HG03457 (cell line): ENCODE data around the gene DAB1.
"Not testable (repeated sequence)": the region's sequence is repeated elsewhere in the genome, so short reads cannot be mapped to it uniquely, and the experiment has no call there.

ENCODE experiments used
- ATAC-seq: cut with Tn5 transposase; IDR thresholded peaks from one replicate; pipeline ENCODE4 v1.9.1; 2021; ENCODE audit warnings: moderate number of reproducible peaks; ENCODE audit not compliant: unreplicated experiment

Gene DAB1

DNA sequence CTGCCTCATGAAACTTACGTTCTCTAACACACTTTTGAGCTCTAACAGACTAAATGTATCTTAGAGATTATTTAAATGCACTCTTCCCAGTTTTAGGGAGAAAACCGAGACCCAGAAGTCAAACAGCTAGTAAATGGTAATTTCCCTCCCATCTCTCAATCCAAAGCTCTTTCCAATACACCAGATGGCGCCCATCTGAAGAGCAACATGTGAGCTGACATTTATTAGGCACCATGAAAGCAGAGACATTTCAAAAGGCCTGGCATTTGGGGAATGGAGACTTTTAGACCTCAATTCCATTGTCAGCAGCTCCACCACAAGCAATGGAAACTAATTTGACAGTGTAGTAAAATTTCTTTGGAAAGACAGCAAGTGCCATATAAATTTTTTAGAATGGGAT is 191.4 kb downstream of the DAB1 start:
- ATAC-seq: no peak

DNA sequence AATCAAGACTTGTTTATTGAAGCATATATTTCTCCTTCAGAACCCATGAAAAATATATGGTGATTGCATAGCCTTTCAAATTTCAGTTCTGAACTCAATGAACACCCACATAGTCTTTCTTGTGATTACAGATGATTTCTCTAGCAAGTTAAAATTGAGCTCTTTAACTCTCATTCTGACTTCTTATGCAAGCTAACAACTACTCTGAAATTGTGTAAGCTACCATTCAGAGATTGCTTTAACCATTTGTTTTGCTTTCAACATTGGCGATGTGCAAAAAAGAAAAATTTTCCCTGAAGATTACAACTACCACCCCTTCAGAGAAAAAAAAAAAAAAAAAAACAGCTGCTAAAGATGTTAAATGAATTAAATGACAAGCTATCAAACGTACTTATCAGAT is 193.9 kb downstream of the DAB1 start:
- no peak for ATAC-seq

DNA sequence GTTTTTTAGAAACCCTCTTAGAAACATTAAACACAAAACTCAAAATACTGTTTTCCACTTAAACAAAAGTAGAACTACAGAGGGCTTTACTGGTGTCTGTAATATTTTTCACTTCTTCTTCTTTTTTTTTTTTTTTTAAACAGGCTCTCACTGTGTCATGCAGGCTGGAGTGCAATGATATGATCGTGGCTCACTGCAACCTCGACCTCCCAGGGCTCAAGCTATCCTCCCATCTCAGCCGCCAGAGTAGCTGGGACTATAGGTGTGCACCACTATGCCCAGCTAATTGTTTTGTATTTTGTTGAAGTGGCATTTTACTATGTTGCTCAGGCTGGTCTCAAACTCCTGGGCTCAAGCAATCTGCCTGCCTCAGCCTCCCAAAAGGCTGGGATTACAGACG is 194.8 kb downstream of the DAB1 start:
- ATAC-seq: no peak

DNA sequence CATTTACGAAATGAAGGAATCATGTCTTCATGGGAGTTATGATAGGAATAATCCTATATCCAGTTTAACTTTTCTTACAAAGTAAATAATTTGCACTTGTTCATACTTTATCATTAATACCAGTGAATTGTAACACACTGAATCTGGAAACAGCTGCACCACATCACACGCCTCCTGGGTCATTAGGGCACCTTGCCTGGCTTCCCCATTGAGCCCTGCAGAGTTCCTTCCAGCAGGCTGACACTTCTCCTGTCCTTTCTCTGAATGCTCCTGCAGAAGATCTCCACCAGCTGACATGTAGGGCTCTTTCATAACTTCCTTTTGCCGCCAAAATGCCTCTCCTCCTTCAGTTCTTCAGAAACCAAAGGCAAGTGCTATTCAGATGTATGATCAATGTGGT is 201.1 kb downstream of the DAB1 start:
- no peak for ATAC-seq

GRCh38 chr1:57222307-57222706 is 201.6 kb downstream of the DAB1 start:
- ATAC-seq: no peak

GRCh38 chr1:57220905-57221304 is 203.0 kb downstream of the DAB1 start:
- not testable (repeated sequence) for ATAC-seq

GRCh38 chr1:57218487-57219079 is 205.3 kb downstream of the DAB1 start:
- no peak for ATAC-seq

DNA sequence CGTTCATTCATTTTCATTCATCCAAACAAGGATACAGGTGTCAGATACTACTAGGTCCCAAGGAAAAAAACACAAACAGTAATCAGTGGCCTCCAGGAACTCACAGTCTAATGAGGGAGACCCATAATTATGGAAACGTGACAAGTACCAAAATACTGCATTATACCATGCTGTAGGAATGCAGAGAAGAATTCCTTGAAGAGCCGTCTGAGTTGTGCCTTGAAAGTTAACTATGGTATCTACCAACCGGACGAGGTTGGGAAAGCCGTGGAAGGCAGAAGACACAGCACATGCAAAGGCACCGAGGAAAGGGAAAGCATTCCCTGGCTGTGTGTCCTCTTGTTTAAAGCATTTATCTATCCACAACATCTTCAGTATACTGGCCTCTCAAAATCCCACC is 206.0 kb downstream of the DAB1 start:
- ATAC-seq: no peak

DNA sequence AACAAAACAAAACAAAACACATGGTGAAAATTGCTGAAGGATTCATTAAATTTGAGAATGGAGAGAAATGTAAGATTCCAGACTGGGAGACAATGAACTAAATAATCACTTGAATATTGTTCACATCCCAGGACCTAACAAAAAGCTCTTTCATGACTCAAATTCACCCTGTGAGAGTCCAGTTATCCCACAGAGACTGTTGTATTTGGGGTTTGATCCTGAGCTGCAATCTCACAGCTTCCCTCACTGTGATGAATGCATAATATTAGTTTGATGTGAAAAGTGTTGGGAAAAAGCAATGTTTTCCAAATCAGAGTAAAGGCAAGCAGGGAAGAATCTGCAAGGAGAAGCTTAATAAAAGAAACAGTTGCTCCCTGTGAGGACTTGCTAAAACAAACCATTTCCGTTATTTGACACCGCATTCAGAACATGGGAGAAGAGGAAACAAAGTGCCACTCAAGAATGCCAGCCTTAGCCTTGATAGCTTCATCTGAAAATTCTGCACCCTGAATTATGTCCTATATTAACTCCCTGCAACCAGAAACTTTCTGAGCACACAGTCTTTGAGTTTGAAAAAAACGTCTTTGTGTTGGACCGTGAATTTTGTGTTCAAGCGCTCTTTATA is 208.8 kb downstream of the DAB1 start:
- ATAC-seq: no peak

- no peak for ATAC-seq
Measured at GRCh38 chr1:57210881-57211280, 213.0 kb downstream of the DAB1 start.

DNA sequence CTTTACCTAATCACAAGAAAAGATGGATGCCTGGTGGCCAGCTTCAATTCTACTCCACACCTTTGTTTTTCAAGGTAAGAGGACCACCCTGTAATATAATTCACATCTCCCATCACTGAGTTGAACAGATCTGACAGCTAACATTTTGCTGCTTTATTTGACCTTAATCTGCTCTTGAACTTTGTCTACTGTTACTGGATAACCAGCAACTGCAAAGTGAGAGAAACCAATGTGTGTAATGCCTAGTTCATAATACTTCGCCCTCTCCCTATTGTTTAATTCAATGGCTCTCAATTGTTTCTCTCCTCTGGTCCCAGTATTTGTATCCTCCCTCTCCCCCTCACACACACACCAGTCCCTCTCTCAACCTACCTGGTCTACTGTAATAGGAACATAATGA is 214.4 kb downstream of the DAB1 start:
- ATAC-seq: no peak

DNA sequence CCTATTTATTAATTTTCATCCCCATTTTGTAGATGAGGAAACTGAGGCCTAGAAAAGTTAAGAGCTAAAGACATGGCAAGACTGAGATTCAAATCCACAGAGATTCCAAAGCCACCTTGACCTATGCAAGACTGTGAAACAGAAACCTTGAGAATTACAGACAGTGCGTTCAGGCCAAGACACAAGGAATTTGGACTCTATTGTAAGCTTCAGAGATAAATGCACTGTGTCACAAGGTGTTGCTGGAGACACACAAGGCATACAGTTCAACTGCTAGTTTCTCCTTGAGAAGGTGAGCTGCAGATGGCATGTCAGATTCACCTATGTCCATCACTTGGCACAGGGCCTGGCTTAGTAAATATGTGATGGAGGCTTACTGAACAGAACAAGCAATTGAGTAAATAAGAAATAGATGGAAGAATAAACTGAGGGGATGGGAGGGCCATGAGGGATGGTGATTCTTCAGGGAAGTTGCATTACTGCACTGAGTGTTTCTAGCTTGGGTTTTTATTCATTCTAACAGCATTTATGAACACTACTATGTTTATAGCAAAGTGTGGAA is 215.0 kb downstream of the DAB1 start:
- ATAC-seq: no peak

DNA sequence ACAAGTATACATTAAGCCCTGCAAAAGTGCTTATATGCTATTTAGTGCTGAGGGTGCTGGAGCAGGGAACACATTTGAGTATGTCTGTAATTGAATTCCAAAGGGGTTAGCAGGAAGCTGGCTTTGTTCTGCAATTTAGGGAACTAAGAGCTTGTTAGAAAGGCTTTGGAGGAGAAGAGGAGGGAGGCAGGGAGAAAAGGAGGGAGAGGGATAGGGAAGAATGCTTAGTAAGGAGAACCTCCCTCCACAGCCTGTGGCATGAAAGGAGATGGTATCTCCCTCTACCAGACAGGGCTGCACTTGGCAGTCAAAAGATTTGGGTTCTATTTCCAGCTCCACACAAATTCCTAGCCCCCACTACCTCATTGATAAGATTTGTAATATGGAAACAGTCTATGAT is 217.8 kb downstream of the DAB1 start:
- ATAC-seq: no peak

DNA sequence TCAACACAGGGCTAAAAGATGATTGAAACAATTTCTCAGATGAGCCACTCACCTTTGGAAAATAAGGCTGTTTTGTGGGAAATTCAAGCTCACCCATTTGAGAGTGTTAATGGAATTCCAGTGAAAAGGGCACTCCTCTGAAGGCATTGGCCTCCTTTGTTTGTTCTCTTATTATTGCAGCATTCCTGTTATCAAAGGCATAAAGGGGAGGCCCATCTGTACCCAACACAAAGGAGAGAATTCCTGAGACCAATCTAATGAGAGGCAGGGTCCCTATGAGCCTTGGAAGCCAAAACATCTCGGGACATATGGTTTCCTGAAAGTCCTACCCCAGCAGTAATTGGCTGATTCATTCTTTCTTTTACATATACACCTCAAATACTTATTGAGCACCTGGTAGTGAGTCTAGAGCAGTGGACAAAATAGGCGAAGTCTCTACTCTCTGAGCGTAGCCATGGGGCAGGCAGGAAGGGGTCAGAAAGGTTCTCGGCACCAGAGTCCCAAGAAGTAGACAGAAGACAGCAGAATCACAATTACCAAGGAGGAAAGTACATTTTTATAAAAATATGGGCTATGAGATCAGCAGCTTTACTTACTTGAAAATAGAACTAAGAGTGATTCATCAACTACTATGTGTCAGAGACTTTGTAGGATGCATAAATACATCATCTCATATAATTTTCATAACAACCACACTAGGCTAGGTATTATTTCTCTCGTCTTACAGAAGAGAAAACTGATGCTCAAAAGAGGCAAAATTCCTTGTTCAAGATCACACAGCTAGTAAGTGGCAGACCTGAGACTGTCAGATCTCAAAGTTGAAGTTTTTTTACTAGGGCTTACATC is 218.7 kb downstream of the DAB1 start:
- ATAC-seq: no peak

DNA sequence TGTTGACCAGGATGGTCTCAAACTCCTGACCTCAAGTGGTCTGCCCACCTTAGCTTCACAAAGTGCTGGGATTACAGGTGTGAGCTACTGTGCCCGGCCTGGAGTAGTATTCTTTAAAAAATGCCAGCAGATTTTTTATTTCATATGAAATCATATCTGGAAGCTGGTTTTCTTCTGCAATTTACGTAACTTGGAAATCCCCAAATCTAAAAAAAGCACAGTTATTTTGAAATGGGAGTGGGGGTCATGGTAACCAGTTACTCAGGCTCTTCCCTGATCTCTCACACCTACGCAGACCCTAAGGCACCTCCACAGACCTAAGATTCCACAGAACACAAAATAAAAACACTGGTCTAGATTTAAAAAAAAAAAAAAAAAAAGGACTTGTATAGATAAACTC is 219.8 kb downstream of the DAB1 start:
- no peak for ATAC-seq

GRCh38 chr1:57202241-57202640 is 221.6 kb downstream of the DAB1 start:
- ATAC-seq: no peak

DNA sequence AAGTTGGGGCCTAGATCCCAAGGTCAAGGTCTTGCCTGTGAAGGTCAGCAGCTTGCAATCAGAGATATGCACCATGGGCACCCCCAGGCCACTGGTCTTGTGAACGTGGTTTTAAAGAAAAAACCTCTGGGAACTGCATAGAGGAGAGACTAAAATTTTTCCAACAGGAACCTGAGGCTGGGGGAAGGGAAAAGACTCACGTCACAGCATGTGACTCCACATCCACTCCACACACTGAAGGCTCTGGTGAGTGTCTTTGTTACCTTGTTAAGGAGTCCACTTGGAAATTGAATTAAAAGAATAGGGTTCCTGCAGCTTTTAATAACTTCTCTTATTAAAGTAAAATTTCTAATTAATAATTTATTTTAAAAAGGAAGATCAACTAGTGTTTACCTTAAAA is 224.9 kb downstream of the DAB1 start:
- no peak for ATAC-seq

GRCh38 chr1:57195436-57195941 is 228.4 kb downstream of the DAB1 start:
- no peak for ATAC-seq

- no peak for ATAC-seq
Measured at GRCh38 chr1:57192222-57192621, 231.6 kb downstream of the DAB1 start.

- ATAC-seq: no peak
Measured at GRCh38 chr1:57190898-57191297, 233.0 kb downstream of the DAB1 start.

DNA sequence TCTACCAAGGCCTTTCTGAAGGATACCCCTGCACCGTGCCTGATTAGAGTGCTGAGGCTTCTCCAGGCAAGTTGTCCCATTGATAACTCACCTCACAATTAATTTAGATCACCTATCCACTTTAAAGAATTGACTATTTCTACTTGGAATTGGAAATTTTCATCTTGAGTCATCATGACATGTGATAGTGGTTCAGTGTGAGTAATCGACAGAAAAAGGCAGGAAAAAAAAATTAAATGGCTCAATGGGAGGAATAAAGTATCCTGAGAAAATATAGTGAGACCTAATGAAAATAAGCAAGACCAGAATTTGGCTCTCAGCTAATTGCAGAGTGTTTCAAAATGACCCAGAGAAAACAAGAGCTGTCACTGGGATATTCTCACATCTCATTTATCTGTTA is 235.7 kb downstream of the DAB1 start:
- no peak for ATAC-seq

DNA sequence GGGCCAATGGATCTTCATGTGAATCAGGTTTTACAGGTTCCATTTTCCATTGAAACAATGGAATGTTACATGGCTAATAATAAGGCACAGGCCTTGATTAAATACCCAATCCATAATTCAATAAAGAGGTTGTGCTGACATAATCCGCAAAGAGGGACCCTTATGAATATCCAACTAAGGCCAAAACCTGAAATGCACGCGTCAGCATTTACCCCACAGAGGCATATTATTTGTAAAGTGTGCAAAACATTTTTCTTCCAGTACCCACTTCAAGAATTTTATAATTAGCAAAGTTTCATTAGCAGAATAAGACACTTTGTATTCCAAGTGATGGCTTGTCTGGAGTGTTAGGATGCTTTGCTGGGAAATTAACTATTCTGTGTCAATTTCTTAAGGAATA is 237.4 kb downstream of the DAB1 start:
- ATAC-seq: no peak
